K562 (cell line): Measurements from ENCODE around the gene CPLX3. TPM values are rescaled to one million over a fixed set of nuclear protein-coding genes. Genes with fewer than 3 reads are reported as not detected.

Experiments used
- ATAC-seq: fragments of 200-7000 bp; cut with Tn5 transposase; 3 replicates; pipeline ENCODE4 v1.9.1; 2020; ENCODE audit warnings: moderate library complexity
- BruUV-seq: library from RNA; stranded (reverse); fragments of 400-500 nt; replicated peaks from 2 replicates; lab custom pipeline; 2021; lab: Mats Ljungman, UMichigan
- CTCF ChIA-PET: fragments of 300-600 bp; formaldehyde crosslinking; extraction: SDS; loops from one replicate; lab custom pipeline; 2021; ENCODE audit warnings: low intra/inter-chr PET ratio; lab: Yijun Ruan, JAX
- POLR2A ChIA-PET: fragments of 300-600, 350-650 bp; sonication (Branson Sonifier 250); formaldehyde crosslinking; extraction: SDS; loops from one replicate; lab custom pipeline; 2021; ENCODE audit warnings: antibody characterized with exemption, inconsistent platforms; lab: Yijun Ruan, JAX
- DNase-seq, 4 experiments: peaks; one replicate each; pipeline versions ENCODE4 v3.0.0 to v3.0.0-alpha.2; 2011 to 2018; ENCODE audit warnings: low spot score in 3 of 4, mixed read lengths in 3 of 4; ENCODE audit errors: extremely low read depth in 1 of 4
- FAIRE-seq: peaks from 2 replicates; lab custom pipeline; 2011; peaks lifted over from hg19 to GRCh38; lab: Jason Lieb, UNC
- H2AFZ ChIP-seq: 2 replicates; pipeline ENCODE4 v1.6.0; 2011; ENCODE audit warnings: low read depth, low read length, control low read depth, inconsistent platforms
- H3K27ac ChIP-seq: fragments of 200-600 bp; 3 replicates; pipeline ENCODE4 v1.8.0; 2011; ENCODE audit warnings: low read depth, mild to moderate bottlenecking, control low read depth, inconsistent platforms, low read length, moderate library complexity, mixed read lengths; ENCODE audit errors: extremely low read depth
- H3K27me3 ChIP-seq, 2 experiments: fragments of 300-600 bp in 1 of 2; 2 replicates in 1 of 2; 3 replicates in 1 of 2; pipeline versions ENCODE4 v1.6.0 to v1.8.0; 2011; ENCODE audit warnings: inconsistent platforms in 2 of 2, low read length in 2 of 2, mild to moderate bottlenecking in 1 of 2, mixed read lengths in 1 of 2, moderate library complexity in 1 of 2; ENCODE audit not compliant: control insufficient read depth in 2 of 2, insufficient read depth in 2 of 2
- H3K36me3 ChIP-seq: fragments of 300-600 bp; 3 replicates; pipeline ENCODE4 v1.8.0; 2011; ENCODE audit warnings: mild to moderate bottlenecking, low read length, inconsistent platforms; ENCODE audit not compliant: control insufficient read depth, insufficient read depth
- H3K4me1 ChIP-seq, 2 experiments: fragments of 200-600 bp in 1 of 2; replicated peaks in 1 of 2; 2 replicates in 1 of 2; 3 replicates in 1 of 2; pipeline versions ENCODE4 v1.5.1 to v1.8.0; 2011; ENCODE audit warnings: inconsistent platforms in 2 of 2, low read length in 2 of 2, mild to moderate bottlenecking in 1 of 2, mixed read lengths in 1 of 2, moderate library complexity in 1 of 2; ENCODE audit not compliant: control insufficient read depth in 2 of 2, insufficient read depth in 2 of 2
- H3K4me2 ChIP-seq: 2 replicates; pipeline ENCODE4 v1.6.1; 2011; ENCODE audit warnings: low read length, control low read depth, inconsistent platforms, mixed read lengths; ENCODE audit not compliant: insufficient read depth
- H3K4me3 ChIP-seq: fragments of 200-600 bp; sonication (generic), shearing (Covaris generic); 2 replicates; pipeline ENCODE4 v1.5.1; 2016; ENCODE audit warnings: control low read depth, inconsistent platforms
- H3K79me2 ChIP-seq: fragments of 200-600 bp; 3 replicates; pipeline ENCODE4 v1.8.0; 2011; ENCODE audit warnings: low read length, inconsistent platforms; ENCODE audit not compliant: control insufficient read depth, insufficient read depth
- H3K9ac ChIP-seq, 2 experiments: 2 replicates each; pipeline versions ENCODE4 v1.6.0 to v1.6.1; 2011; ENCODE audit warnings: low read depth in 2 of 2, low read length in 2 of 2, control low read depth in 1 of 2, inconsistent platforms in 1 of 2, mild to moderate bottlenecking in 1 of 2, mixed read lengths in 1 of 2; ENCODE audit not compliant: insufficient read depth in 1 of 2
- H3K9me1 ChIP-seq: one replicate; pipeline ENCODE4 v1.6.0; 2011; ENCODE audit warnings: inconsistent platforms, mild to moderate bottlenecking, low read length, moderate library complexity; ENCODE audit not compliant: control insufficient read depth, insufficient read depth
- H3K9me3 ChIP-seq: replicated peaks from 2 replicates; pipeline ENCODE4 v1.5.1; 2011; ENCODE audit warnings: low read depth, low read length, inconsistent platforms; ENCODE audit not compliant: control insufficient read depth, insufficient read depth
- H4K20me1 ChIP-seq: replicated peaks from 2 replicates; pipeline ENCODE4 v1.6.1; 2011; ENCODE audit warnings: low read length, inconsistent platforms, mixed read lengths; ENCODE audit not compliant: control insufficient read depth, insufficient read depth
- BCL6 ChIP-seq: fragments of 250-450 bp; sonication (Bioruptor Pico); IDR thresholded peaks from 2 replicates; pipeline ENCODE4 v1.4.0; 2020
- CBX1 ChIP-seq: sonication (generic); IDR thresholded peaks from 2 replicates; pipeline ENCODE4 v1.6.1; 2016; ENCODE audit warnings: antibody characterized with exemption, low read depth, mild to moderate bottlenecking
- ETS2 ChIP-seq: IDR thresholded peaks from 2 replicates; pipeline ENCODE4 v1.6.1; 2016; ENCODE audit warnings: borderline replicate concordance, missing genetic modification characterization, mild to moderate bottlenecking, moderate library complexity, missing compliant biosample characterization; ENCODE audit not compliant: poor library complexity, severe bottlenecking
- REST ChIP-seq, 2 experiments: fragments of 450-650 bp; formaldehyde crosslinking in 1 of 2; IDR thresholded peaks; 2 replicates each; pipeline versions ENCODE4 v1.4.0 to v1.6.1; 2014 to 2020; ENCODE audit warnings: mild to moderate bottlenecking in 2 of 2, borderline replicate concordance in 1 of 2, low read depth in 1 of 2
- TEAD1 ChIP-seq, 2 experiments: fragments of 450-650 bp in 1 of 2; sonication (generic) in 1 of 2; formaldehyde crosslinking; IDR thresholded peaks; 2 replicates each; pipeline versions ENCODE4 v1.4.0 to v1.8.0; 2020 to 2022; ENCODE audit warnings: mild to moderate bottlenecking in 2 of 2, missing genetic modification reagents in 1 of 2
- U2AF2 ChIP-seq: fragments of 200-400 bp; formaldehyde crosslinking; optimal IDR thresholded peaks from 2 replicates; pipeline ENCODE3; 2017; ENCODE audit warnings: low read depth, mild to moderate bottlenecking, low read length
- WGBS: fragments of 100-300 bp; shearing (Covaris generic); methylation state at CpG from one replicate; pipeline ENCODE4 v1.1.6; 2016; ENCODE audit warnings: low coverage, mixed read lengths; ENCODE audit not compliant: insufficient coverage; ENCODE audit errors: missing lambda C conversion rate; 5-methylcytosine and 5-hydroxymethylcytosine counted together
- in situ Hi-C: fragments of 300-500 bp; cut with MboI; formaldehyde crosslinking; loops from 4 replicates; pipeline ENCODE4 v1.15.0; 2018; ENCODE audit warnings: inconsistent platforms, mixed read lengths
- intact Hi-C: fragments of 100-400 bp; cut with micrococcal nuclease; formaldehyde crosslinking; loops from 2 replicates; pipeline ENCODE4 v1.14.2; 2022
- polyA plus RNA-seq, 8 experiments: library from polyadenylated mRNA; depleted of rRNA in 4 of 8; stranded (reverse) in 5 of 8; unstranded in 3 of 8; fragments of >200 nt; fragmentation: Nextera tagmentation in 2 of 8; fragmentation: Illumina TruSeq in 1 of 8; extraction: Ambion mirVana in 2 of 8; extraction: Trizol in 1 of 8; gene quantifications; 2 replicates each; pipeline versions ENCODE4 v1.2.1 to v1.2.3, GENCODE V29; 2011 to 2014; ENCODE audit warnings: inconsistent platforms in 1 of 8, missing spikeins in 1 of 8
- total RNA-seq, 7 experiments: library from RNA; depleted of rRNA in 6 of 7; stranded (reverse); fragments of >200 nt in 6 of 7; fragmentation: Illumina TruSeq in 2 of 7; extraction: Trizol in 2 of 7; gene quantifications; 2 replicates each; pipeline versions ENCODE4 v1.2.1 to v1.2.3, GENCODE V29; 2011 to 2021; ENCODE audit warnings: low replicate concordance in 1 of 7

Gene CPLX3
- total and polyA plus RNA-seq, 9 of the 15 experiments (the other 6 are each of a cell fraction or from before 2014, with no cell fraction given), result not detected

GRCh38 chr15:74847432-74847831 lies 21.0 kb downstream of the CPLX3 start:
- peaks cover 62% of the 10 kb centered on the region; the same call in 2 of the 3 replicates for H3K36me3 ChIP-seq
- ATAC-seq (no peak), FAIRE-seq (no peak), DNase-seq (no peak)
- no TSS peak for BruUV-seq
- ChIA-PET POLR2A (interaction anchor here (0.6 to 0.9 kb wide), 3 partner anchors 9 to 18 kb away, joined by 3 to 6 read pairs (median 3); no protein-coding TSS in a partner anchor), CTCF (no interaction called here)
- no peak overlapping the region for H3K4me3 ChIP-seq
- no peaks in the 10 kb centered on the region for H4K20me1 ChIP-seq
- no peak overlapping the region for H3K27ac ChIP-seq
- intact Hi-C loops, result no loop called here
- H3K9me1 ChIP-seq, result peaks cover 3% of the 10 kb centered on the region
- H3K9me3 ChIP-seq, result no peaks in the 10 kb centered on the region
- H3K27me3 ChIP-seq, result no peaks in the 10 kb centered on the region
- peak overlapping the region in 1 of 2 experiments; percentile 45; a peak in 1 of 4 replicates for H3K9ac ChIP-seq
- no peak overlapping the region for H2AFZ ChIP-seq
- H3K4me1 ChIP-seq, result peaks cover 6 to 18% of the 10 kb centered on the region in 2 experiments; a peak in 3 of 5 replicates
- 89% methylated on average over 2 of the region's 3 CpGs for WGBS
- no peak for TF ChIP-seq BCL6 (CRISPR knock-in tag)
- in situ Hi-C loops, result no loop called here
- no peak overlapping the region for H3K4me2 ChIP-seq
- peaks cover 5% of the 10 kb centered on the region; the same call in 1 of the 3 replicates for H3K79me2 ChIP-seq

GRCh38 chr15:74850393-74850792 lies 24.0 kb downstream of the CPLX3 start:
- H3K36me3 ChIP-seq, result peaks cover 71% of the 10 kb centered on the region; the same call in 2 of the 3 replicates
- H3K27me3 ChIP-seq, result no peaks in the 10 kb centered on the region
- H3K4me2 ChIP-seq, result no peak overlapping the region
- no TSS peak for BruUV-seq
- ATAC-seq (no peak), FAIRE-seq (no peak), DNase-seq (no peak)
- TF ChIP-seq U2AF2, result no peak
- TF ChIP-seq CBX1, result no peak
- TF ChIP-seq ETS2 (tag), result no peak
- TF ChIP-seq TEAD1 (CRISPR knock-in tag; IDR thresholded peaks at IDR 0.05), result no peak
- no peak for TF ChIP-seq REST (IDR thresholded peaks at IDR 0.05; ENCODE audit: borderline replicate concordance)
- TF ChIP-seq REST (CRISPR knock-in tag; IDR thresholded peaks at IDR 0.05; ENCODE audit: low read depth), result no peak
- in situ Hi-C loops, result no loop called here
- no peaks in the 10 kb centered on the region for H4K20me1 ChIP-seq
- H3K79me2 ChIP-seq, result no peaks in the 10 kb centered on the region
- H3K9ac ChIP-seq, result no peak overlapping the region
- POLR2A ChIA-PET, result interaction anchor here (1.2 kb wide), 1 partner anchor 59 kb away, joined by 3 read pairs; no protein-coding TSS in a partner anchor
- no peaks in the 10 kb centered on the region for H3K4me1 ChIP-seq
- no peak overlapping the region for H2AFZ ChIP-seq
- H3K9me1 ChIP-seq, result peaks cover 3% of the 10 kb centered on the region
- H3K27ac ChIP-seq, result no peak overlapping the region
- no peak overlapping the region for H3K4me3 ChIP-seq
- no peaks in the 10 kb centered on the region for H3K9me3 ChIP-seq
- intact Hi-C loops, result no loop called here
- 96% methylated on average over 3 of the region's 4 CpGs for WGBS
- CTCF ChIA-PET, result no interaction called here
